ENCODE data around the gene F2.
A peak's percentile ranks its signal among the peaks of the same experiment; 100 is the strongest.
"Not testable (repeated sequence)": the region's sequence is repeated elsewhere in the genome, so short reads cannot be mapped to it uniquely, and the experiment has no call there.

F2 gene

DNA sequence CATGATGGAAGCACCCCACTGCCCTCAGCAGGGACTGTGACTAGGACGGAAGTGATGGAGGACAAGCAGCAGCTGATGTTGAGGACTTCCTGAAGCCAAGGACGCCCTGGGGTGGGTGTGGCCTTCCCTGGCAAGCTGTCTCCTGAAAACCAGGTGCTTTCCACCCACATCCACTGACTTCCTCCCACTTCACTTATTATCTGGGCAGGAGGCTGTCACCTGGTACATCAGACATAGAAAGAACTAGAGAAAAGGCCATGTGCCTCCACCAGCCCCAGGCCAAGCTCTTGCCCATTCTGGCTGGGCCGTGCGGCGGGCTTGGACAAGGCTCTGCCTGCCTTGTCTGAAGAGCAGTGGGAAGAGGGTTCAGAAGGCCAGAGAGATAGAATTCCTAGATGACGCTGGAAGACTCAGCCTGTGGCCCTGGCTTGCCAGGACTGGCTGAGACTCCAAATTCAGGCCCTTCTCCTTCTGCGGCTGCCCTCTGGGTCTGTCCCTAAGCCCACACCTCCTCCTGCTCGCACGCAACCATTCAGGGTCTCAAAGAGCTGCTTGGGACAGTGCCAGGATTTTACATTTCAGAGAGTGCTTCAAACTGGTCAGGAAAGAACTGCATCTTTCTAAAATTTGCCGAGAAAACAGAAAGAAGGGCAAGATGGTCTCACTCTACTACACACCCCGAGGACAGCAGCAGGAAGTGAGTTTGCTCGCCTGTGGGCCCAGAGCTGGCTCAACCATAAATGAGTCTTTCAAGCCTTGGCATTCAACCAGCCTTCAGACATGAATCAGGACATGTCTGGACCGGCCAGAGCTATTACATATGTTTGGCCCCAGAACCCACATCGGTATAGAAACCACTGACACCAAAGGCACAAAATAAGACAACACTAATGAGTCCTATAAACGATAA is 31.9 kb upstream of the F2 start:
- peak; percentile 29 for DNase-seq (ENCODE audit: low spot score)

DNA sequence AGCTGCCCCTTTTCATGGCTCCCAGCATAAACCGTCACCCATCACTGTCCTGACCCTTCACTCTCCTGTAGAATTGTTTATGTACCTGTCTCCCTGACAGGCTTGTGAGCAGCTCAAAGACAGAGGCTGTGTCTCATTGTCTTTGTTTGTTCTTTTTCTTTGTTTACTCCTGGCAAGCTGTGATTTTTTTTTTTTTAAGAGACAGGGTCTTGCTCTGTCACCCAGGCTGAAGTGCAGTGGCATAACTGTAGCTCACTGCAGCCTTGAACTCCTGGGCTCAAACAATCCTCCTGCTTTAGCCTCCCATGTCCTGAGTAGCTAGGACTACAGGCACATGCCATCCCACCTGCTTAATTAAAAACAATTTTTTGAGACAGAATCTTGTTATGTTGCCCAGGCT is 28.3 kb upstream of the F2 start:
- no peak for DNase-seq (ENCODE audit: low spot score)

DNA sequence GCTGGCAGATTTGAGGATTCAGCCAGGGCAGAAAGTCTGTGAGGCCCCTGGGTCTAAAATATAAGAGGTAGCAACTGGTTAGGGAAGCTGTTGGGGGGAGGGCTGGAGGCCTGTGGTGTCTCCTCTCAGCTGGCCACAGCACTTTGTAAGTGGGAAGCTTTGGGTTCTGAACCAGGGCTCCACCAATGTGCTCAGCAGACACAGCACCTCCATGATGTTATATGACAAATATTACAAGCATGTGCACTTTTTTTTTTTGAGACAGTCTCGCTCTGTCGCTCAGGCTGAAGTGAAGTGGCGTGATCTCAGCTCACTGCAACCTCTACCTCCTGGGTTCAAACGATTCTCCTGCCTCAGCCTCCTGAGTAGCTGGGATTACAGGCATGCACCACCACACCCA is 26.6 kb upstream of the F2 start:
- peak; percentile 85 for DNase-seq (ENCODE audit: low spot score)

DNA sequence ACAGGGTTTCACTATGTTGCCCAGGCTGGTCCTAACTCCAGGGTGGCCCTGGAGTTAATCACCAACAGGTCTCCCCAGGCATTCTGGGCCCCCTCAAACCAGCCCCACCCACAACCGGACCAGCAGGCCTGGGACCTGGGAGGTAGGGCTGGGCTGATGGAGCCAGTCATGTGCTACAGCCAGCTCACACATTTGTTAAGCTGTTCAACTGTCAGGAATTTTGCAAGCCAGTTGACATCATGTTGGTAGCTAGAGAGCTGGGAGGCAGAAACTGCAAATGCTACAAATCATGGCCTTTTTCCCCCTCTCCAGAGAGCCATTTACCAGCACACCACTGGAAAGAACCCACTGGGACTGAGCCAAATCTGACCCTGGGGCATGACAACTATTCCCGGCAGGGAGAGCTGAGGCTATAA is 25.4 kb upstream of the F2 start:
- peak; percentile 90 for DNase-seq (ENCODE audit: low spot score)

DNA sequence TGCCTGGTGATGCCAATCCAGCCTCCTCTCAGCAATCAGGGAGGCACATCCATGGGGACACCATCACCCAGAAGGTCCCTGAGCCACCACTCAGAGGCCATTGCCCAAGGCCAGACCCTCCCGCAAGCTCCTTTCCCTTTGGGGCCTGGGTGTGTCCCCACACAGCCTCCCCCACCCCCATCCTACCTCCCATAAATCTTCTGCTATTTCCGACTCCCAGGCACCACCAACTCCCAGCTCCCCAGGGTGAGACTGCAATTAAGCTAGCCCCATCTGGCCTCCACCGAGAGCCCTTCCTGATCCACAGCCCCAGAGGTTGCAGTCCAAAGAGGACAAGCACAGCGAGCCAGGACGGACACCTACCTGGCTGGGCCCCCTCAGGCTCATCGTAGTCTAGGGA is 24.9 kb upstream of the F2 start:
- DNase-seq (ENCODE audit: low spot score) = no peak

DNA sequence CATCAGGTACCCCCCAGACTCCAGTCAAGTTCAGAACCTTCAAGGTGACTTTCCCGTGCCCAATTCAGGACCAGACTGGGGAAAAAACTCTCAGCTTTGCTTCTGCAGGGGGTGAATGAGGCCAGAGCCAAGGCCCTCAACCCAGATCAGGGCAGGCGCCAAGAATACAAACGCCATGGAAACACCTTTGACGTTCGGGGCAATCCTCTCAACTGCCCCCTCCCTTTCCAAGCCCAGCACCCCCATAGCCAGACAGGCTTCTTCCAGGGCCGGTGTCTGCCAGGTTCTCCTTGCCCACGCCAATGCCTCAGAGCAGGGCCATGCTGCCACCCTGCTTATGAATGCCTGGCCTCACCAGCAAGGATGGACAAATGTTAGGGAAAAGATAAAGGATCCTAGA is 24.4 kb upstream of the F2 start:
- no peak for DNase-seq (ENCODE audit: low spot score)

DNA sequence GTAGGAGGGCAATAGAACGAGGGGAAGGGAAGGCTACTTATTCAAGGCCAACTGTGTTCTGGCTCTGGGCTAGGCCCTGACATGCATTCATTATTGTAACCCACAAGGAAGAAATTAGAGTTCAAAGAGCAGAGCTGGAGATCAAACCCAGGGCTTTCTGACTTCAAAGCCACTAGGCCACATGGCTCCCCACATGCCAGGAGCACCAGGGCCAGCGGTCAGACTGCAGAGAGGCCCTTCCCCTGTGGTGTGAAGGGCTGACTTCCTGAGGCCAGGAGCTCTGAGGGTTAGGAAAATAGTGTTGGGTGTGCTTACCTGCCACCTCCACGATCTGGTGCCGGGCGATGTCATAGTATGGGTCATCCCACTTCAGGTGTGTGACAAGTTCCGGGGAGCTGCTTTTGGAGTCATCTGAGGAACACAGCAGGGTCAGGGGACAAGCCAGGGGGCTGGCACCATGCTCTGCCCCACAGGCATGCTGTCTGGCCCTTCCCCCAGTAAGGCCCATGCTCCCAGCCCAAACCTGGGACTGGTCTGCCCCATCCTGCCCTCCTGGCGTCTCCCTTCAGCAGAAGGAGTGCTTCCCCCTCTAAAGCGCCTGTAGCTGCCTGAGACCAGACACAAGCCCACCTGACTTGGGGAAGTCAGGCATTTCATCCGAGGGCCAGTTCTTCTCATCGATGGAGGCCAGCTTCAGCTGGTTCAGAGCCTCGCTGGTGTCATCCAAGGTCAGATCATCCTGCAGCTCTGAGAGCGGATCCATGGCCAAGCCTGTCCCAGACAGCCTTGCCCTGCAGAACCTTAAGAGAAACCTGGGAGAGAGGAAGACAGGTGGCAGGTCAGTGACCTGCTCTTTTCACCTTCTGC is 23.4 kb upstream of the F2 start:
- DNase-seq (ENCODE audit: low spot score) = no peak

DNA sequence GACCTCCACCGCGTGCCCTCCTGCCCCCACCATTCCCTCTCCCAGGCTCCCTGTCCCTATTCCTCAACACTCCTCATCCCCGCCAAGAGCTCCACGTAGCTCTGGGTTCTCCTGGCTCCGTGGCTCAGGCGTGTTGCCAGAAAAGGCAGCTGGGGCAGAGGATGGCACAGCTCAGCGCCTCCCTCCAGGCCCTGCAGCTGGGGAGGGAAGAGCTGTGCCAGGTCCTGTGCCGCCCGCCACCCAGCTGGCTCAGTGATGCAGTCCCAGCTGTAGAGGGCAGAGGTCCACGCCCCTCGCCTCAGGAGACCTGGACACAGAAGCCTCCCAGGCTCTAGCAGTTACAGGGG is 22.8 kb upstream of the F2 start:
- DNase-seq (ENCODE audit: low spot score) = no peak

DNA sequence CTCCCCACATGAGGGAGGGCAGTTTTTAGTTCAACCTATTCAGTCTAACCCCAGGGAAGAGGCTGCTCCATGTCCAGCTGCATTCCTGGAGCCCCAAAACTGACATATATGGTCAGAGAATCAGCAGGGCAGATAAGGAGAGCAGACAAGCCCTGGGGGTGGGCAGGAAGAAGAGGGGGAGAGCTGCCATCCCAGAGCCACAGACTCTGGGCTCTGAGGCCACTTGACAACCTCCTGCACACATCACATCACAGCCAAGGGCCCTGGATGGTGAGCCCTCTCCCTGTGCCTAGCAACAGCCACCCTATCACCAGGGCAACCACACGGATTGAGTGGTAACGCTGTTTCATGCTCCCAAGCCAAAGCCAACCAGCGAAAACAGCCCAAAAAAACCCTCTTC is 21.7 kb upstream of the F2 start:
- DNase-seq (ENCODE audit: low spot score) = no peak

DNA sequence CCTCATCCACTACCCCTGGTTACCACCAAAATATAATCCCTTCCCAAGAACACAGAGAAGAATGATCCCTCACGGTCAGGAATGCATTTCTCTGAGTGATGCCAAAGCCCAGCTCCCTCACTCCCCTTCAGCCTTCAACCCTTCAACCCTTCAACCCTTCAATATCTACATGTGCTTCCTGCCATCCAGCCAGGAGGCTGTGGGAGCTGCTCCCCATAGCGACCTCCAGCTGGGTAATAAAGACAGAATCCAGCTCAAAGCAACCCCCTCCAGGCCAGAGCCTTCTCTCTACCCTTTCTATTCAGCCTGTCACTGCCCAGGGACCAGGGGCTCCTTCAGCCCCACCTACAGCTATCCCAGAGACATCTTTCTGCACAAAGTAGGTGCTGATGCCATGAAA is 21.3 kb upstream of the F2 start:
- DNase-seq (ENCODE audit: low spot score) = no peak

DNA sequence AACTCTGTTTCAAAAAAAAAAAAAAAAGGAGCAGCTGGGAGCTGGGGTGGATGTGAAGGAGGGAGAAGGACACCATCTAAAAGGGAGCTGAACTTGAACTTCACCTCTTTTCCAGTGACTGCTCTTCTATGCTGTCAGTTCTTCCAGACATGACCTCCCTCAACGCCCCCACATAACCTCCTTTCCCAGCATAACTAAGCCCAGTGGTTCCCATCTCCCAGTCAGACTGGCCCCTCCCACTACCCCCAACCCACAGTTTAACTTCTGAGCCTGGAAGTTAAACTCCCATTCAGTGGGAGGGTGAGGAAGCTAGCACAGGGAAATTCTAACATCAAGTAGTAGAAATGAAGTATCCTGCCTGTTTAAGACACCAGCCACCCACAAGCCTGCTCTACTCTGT is 20.4 kb upstream of the F2 start:
- no peak for DNase-seq (ENCODE audit: low spot score)

DNA sequence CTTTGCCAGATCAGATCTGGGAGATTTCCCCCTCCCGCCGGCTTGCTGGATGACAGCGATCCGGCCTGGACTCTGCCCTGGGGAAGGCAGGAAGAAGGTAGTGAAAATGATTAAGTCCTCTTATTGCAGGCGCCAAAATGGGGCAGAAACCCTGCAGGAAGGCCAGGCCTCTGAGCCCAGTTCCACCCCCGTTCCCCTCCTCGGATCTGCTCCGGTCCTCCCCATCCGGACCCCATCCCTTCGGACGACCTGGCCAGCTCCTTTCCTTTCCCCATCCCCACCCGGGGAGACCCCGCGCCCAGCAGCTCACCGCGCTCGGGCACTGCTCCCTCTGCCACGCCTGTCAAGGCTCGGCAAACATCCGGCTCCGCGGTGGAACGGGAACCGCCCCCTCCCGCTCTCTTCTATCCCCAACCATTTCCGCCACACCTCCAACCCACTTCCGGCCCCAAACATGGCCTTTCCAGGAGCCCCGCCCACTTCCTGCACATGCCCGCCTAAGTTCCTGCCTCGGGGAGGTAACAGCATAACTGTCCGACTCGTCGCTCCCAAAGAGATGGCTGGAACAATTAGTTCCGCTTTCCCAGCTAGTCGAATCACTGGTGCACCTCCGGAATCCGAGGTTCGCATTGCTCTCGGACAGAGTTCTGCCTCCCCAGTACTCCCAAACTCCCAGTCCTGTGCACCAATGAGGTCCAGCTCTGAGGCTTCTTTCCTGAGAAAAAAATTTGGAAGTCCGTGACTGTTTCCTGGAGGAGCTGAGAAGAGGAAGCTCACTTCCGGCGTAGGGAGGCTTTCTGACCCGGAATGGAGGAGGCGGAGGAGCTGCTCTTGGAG is 18.6 kb upstream of the F2 start, which contains the start of the genes ARHGAP1 and ZNF408:
ARHGAP1 (minus strand) TSS at position 379 of the 837 bp plus-strand sequence. CDS start 4,512 bp downstream, outside the sequence.
ZNF408 (plus strand) TSS at position 791 of the 837 bp plus-strand sequence; CDS start at position 808, 17 bp downstream.
- DNase-seq (ENCODE audit: low spot score) = peak; percentile 98

DNA sequence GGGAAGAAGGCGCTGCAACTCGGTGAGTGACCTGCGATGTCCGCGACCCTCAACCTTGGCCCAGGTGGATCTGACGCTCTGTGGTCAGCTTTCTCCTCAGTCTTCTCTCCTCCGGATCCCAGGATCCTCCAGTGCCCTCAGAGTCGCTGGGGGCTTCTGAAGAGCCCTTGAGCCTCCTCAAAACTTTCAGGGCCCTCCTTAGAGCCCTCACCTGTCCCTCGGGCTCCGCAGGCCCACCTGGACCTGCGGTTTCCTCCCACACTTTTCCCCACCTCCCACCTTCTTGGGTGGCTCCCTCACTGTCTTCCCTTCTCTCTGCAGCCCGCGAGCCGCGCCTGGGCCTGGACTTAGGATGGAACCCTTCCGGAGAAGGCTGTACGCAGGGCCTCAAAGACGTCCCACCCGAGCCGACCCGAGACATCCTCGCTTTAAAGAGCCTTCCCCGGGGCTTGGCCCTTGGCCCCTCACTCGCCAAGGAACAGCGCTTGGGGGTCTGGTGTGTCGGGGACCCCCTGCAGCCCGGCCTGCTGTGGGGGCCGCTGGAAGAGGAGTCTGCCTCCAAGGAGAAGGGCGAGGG is 17.8 kb upstream of the F2 start:
- DNase-seq (ENCODE audit: low spot score) = no peak

DNA sequence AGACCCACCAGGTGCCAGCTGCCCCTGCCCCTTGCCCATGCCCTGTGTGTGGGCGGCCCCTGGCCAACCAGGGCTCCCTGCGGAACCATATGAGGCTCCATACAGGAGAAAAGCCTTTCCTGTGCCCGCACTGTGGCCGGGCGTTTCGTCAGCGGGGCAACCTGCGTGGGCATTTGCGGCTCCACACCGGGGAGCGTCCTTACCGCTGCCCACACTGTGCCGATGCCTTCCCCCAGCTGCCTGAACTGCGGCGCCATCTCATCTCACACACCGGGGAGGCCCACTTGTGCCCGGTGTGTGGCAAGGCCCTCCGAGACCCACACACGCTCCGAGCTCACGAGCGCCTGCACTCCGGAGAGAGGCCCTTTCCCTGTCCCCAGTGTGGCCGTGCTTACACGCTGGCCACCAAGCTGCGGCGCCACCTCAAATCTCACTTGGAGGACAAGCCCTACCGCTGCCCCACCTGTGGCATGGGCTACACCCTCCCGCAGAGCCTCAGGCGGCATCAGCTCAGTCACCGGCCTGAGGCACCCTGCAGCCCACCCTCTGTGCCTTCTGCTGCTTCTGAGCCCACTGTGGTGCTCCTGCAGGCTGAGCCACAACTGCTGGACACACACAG is 13.8 kb upstream of the F2 start:
- DNase-seq (ENCODE audit: low spot score) = no peak

DNA sequence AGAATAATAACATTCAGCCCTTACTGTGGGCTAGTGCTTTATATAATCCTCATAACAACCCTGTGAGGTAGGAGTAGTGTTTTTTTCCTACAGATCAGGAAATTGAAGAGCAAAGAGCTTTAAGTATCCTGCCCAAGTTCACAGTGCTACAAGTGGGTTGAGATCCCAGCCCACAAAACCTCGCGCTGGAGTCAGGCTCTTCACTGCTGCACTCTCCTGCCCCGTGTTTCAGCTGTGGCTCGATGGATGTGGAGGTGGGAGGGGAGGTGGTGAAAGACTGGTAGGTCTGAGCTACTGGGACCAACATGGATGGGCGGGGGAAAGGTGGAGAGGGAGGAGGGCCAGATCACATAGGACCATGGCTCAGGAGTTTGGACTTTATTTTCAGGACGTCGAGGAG is 12.1 kb upstream of the F2 start:
- DNase-seq (ENCODE audit: low spot score) = no peak

DNA sequence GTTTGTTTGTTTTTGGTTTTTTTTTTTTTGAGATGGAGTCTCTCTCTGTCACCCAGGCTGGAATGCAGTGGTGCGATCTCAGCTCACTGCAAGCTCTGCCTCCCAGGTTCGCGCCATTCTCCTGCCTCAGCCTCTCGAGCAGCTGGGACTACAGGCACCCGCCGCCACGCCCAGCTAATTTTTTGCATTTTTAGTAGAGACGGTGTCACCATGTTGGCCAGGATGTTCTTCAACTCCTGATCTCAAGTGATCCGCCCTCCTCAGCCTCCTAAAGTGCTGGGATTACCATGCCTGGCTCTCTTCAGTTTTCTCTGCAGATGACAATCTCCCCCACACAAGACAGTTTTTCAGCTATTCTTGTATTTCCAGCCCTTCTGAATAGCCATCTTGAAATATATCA is 9.7 kb upstream of the F2 start:
- DNase-seq (ENCODE audit: low spot score) = not testable (repeated sequence)

DNA sequence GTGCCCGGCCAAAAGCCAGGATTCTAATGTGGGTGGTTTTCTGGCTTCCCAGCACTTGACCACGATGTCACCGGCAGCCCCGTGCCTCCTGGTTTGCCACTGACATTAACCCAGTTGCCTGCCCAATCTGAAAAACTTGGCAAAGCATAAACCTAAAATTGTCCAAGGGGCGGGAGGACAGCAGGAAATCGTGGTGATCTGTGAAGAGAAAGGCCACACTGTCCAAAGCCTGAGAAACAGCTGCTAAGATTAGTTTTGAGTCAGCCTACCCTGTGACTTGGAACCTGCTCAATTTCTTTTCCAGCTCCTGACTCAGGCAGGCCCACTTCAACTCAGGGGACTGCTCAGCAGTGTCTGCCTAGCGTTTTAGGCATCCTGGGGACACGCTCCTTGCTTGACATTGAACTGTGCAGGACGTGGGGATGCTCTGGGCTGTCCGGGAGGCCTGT is 8.2 kb upstream of the F2 start:
- DNase-seq (ENCODE audit: low spot score) = peak; percentile 75

DNA sequence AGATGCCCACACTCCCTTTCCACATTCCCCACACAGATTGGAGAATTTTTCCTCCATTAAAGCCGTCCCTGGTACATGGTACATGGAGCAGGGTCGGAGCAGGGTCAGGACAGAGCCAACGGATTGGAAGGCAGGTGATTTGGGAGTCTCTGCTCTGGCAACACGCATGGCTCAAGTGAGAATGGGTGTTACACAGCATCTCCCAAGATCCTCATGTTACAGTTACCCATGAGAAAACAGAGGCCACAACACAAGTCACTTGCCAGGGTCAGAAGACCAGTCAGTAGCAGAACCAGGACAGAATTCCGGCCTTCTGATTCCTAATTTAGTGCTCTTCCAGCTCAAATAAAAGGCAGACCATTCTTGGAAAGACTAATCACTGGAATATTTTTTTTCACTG is 7.7 kb upstream of the F2 start:
- DNase-seq (ENCODE audit: low spot score) = no peak

DNA sequence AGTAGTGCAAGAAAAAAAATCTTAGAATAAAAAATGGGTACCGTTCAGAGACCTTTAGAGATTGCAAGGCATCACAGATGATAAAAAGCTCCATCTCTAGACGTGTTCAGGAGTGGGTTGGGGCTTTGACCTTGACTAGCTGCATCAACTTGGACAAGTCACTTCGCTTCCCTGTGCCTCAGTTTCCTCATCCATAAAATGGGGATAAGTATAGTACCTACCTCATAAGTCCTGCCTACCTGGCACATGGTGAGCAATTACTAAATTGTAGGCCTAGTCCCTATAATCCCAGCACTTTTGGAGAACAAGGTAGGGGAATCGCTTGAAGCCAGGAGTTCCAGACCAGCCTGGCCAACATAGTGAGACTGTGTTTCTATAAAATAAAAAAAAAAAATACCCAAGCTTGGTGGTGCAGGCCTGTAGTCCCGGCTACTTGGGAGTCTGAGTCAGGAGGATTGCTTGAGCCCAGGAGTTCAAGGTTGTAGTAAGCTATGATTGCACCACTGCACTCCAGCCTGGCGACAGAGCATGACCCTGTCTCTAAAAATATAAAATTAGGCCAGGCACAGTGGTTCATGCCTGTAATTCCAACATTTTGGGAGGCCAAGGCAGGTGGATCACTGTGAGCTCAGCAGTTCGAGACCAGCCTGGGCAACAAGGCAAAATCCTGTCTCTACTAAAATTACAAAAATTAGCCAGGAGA is 6.0 kb upstream of the F2 start:
- peak; percentile 16 for DNase-seq (ENCODE audit: low spot score)

DNA sequence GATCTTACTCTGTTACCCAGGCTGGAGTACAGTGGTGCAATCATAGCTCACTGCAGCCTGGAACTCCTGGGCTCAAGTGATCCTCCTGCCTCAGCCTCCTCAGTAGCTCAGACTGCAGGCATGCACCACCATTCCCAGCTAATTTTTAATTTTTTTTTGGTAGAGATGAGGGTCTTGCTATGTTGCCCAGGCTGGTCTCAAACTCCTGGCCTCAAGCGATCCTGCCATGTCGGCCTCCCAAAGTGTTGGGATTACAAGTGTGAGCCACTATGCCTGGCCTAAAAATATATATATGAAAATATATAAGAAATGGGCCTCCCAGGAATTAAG is 1.2 kb upstream of the F2 start:
- DNase-seq (ENCODE audit: low spot score) = not testable (repeated sequence)

Measured in kidney tubule cell (primary cell).